HG02973 (cell line): Measurements from ENCODE around the gene FOCAD.
A peak's percentile ranks its signal among the peaks of the same experiment; 100 is the strongest.

Experiments
- ATAC-seq: cut with Tn5 transposase; IDR thresholded peaks from one replicate; pipeline ENCODE4 v1.9.1; 2021; ENCODE audit warnings: moderate library complexity; ENCODE audit not compliant: unreplicated experiment

Gene FOCAD

GRCh38 chr9:20997503-20998076 is 313.5 kb downstream of the FOCAD start:
- ATAC-seq = peak; percentile 63

GRCh38 chr9:21001581-21001980 is 317.5 kb downstream of the FOCAD start:
- no peak for ATAC-seq

- ATAC-seq = no peak
These were observed 318.0 kb downstream of the FOCAD start for GRCh38 chr9:21002040-21002439.

- no peak for ATAC-seq
These were observed 331.2 kb downstream of the FOCAD start for GRCh38 chr9:21015129-21015815.

DNA sequence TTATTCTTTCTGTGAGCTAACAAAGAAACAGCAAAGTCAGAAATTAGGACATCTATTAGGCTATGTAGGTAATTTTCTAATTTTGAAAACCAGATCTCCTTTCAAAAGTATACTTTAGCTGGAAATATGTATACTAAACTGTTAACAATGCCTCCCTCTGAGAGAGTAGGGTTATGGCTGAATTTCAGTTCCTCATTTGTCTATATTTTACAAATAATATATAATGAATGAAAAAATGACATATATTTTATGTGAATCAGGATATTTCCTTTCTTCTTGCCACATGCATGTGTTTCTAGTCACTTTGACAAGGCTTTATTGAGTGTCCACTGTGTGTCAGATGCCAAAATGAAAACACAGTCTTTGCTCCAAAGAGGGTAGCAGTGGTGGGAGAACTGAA is 331.9 kb downstream of the FOCAD start:
- no peak for ATAC-seq

DNA sequence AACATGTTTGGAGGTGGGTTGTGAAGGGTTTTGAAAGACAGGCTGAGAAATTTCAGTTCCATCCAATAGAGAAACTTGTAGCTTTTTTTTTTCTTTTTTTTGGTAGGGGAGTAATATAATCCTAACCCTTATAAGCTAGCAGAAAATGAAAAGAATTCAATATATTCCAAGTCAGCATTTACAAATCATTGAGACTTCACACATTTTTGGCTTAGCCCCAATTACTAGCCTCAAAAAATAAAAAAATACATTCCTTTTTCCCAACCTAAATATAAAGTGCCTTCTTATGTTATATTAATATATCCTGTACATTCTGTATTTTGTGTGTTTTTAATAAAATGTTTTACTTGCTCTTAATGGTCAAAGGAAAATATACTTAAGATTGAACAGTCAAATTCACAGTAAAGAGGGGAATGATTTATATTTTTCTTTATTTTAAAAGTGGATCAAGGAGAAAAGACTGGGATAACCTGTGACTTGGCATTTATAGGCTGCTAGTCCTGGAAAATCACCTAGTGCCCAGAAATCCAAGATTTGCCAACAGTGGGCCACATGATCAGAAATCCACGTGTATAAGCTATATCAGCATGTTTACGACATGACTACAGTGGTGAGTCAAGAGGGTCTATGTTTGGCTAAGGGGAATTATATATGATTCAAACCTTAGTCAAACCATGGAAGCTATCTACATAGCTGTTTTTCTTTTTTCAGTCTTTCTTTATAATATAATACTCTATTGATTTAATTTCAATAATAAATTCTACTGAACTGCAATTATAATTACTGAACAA is 332.8 kb downstream of the FOCAD start:
- ATAC-seq = no peak

DNA sequence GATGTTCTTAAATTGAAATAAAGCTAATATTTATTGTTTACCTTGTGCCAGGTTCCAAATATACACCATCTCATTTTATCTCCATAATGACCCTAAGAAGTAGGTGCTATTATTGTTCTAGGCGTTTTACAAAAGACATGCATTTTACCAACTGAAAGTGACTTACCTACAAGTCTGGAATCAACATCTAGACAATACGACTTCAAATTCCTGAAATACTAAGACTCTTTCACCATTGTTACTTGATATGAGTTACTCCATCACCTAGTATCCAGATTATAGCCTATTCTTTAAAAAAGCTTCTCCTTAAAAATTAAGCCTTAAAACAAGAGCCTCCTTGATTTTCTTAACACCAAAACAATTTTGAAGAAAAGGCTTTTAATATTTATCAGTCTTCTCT is 334.1 kb downstream of the FOCAD start:
- no peak for ATAC-seq

GRCh38 chr9:21023861-21024260 is 339.8 kb downstream of the FOCAD start:
- no peak for ATAC-seq

GRCh38 chr9:21027295-21027694 is 343.2 kb downstream of the FOCAD start:
- ATAC-seq = no peak

DNA sequence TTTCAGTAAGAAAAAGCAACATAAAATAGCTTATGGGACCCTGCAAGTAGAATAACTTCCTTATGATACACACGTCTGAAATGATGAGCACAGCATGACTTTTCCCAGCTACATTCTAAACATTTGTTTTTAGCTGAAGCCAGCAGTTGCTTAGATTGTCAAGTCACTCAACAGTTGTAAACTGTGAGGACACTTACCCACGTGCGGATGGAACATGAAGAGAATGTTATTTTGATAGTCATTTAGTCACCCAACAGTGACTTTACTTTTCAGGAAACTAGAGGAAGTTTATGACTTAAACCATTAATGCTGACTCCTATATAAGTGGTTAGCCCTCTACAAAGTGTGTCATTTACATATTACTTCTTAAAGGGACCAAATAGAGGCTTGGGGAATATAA is 344.4 kb downstream of the FOCAD start:
- no peak for ATAC-seq

- no peak for ATAC-seq
These were observed 345.6 kb downstream of the FOCAD start for GRCh38 chr9:21029661-21030060.

DNA sequence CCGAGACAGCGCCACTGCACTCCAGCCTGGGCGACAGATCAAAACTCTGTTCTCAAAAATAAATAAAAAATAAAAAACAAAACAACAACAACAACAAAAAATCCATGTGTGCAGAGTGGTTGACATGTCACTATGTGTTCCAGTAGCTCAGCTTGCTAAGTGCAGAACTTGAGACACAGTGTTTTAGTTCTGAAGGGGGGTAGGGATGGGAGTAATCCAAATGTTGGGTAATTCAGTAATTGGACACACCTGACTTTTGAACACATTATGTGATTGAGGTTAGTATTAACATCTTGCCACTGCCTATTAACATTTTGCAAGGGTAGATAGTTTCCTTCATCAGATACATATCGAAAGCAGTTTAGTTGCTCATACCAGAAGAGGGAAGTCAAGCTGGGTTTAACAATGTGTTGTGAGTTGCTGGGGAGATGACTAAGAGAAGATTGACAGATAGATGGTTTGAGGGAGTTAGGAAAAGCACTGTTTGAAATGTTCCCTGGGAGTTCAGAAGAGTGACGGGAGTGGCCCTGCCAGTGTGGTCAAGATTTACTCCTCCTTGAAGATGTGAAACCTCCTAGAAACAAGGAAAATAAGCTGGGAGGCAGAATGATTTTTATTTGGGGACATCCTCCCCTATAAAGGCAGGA is 346.5 kb downstream of the FOCAD start:
- ATAC-seq = peak; percentile 90

- ATAC-seq = peak; percentile 64
These were observed 347.2 kb downstream of the FOCAD start, which contains the start of gene HACD4 for GRCh38 chr9:21031091-21031807. TSS of gene HACD4 (minus strand) at chr9:21031640. CDS start at chr9:21031590, 50 bp downstream.

DNA sequence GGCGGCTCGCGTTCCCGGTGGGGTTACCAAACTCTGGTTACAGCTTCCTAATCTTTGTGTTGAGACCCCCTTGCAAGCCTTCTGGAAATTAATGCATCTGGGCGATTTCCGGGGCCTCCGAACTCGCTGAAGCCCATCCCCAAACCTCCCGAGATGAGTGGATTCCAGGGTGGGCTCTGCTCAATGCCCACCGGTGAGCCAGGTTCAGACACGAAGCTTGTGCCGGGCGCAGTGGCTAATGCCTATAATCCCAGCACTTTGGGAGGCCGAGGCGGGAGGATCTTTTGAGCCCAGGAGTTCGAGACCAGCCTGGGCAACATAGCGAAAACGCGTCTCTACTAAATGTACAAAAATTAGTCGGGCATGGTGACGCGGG is 347.7 kb downstream of the FOCAD start:
- no peak for ATAC-seq

GRCh38 chr9:21037278-21037677 is 353.2 kb downstream of the FOCAD start:
- ATAC-seq = no peak

DNA sequence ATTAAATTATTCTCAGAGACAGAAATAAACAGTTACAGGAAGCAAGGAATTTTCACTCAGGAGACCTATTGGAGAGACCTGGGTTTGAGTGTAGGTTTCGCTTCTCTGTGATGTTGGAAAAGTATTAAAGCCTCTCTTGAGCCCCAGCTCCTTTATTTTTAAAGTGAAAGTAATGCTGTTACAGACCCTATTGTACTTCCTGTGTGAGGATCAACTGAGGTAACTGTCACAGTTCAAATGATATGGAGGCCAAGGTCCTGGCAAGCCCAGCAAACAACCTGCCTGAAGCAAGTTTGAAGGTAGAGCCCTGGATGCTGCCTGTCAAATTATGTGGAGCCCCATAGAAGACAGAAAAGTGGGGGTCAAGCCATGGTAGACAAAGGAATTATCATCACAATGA is 355.2 kb downstream of the FOCAD start:
- no peak for ATAC-seq

DNA sequence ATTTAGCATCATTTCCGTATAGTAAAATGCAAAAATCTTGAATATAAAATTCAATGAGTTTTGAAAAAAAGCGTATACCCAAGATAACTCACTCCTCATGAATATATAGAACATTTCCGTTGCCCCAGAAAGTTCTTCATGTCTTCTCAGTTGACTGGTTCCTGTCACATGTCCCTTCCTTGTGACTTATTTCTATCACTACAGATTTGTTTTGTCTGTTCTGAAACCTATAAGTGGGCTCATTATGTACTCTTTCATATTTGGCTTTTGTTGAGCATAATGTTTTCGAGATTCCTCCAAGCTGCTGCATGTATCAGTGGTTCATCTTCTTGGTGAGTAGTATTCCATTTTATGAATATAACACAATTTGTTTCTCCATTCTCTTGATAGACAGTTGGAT is 358.4 kb downstream of the FOCAD start:
- ATAC-seq = no peak

GRCh38 chr9:21043841-21044240 is 359.8 kb downstream of the FOCAD start:
- no peak for ATAC-seq
